Endothelial cell of umbilical vein (primary cell): ENCODE data around the gene EXT2. TPM values are rescaled to one million over a fixed set of nuclear protein-coding genes. Genes with fewer than 3 reads are reported as not detected.

Experiments used
- BruUV-seq: library from RNA; stranded (reverse); fragments of 400-500 nt; replicated peaks from 2 replicates; lab custom pipeline; 2021; lab: Mats Ljungman, UMichigan
- CTCF ChIA-PET: fragments of 300-600, 350-600 bp; sonication (Branson Sonifier 250); formaldehyde crosslinking; loops from one replicate; lab custom pipeline; 2021; ENCODE audit warnings: antibody characterized with exemption, inconsistent platforms; lab: Charles Lee
- POLR2A ChIA-PET: fragments of 300-600, 350-600 bp; sonication (Branson Sonifier 250); formaldehyde crosslinking; loops from one replicate; lab custom pipeline; 2021; ENCODE audit warnings: antibody characterized with exemption, inconsistent platforms; lab: Charles Lee
- DNase-seq: peaks from one replicate; pipeline ENCODE4 v3.0.0-alpha.2; 2011; ENCODE audit warnings: low read depth, low spot score
- FAIRE-seq: peaks from 2 replicates; lab custom pipeline; 2011; peaks lifted over from hg19 to GRCh38; lab: Jason Lieb, UNC
- H2AFZ ChIP-seq: 2 replicates; pipeline ENCODE4 v1.6.0; 2012; ENCODE audit warnings: low read depth, low read length, control low read depth, inconsistent platforms
- H3K27ac ChIP-seq: 2 replicates; pipeline ENCODE4 v1.5.1; 2011; ENCODE audit warnings: low read depth, mild to moderate bottlenecking, control low read depth, low read length, moderate library complexity; ENCODE audit not compliant: insufficient read depth
- H3K27me3 ChIP-seq, 2 experiments: 2 replicates each; pipeline versions ENCODE4 v1.6.0 to v1.6.1; 2011; ENCODE audit warnings: low read length in 2 of 2, mixed read lengths in 1 of 2; ENCODE audit not compliant: control insufficient read depth in 2 of 2, insufficient read depth in 2 of 2
- H3K36me3 ChIP-seq, 2 experiments: 2 replicates in 1 of 2; 3 replicates in 1 of 2; pipeline ENCODE4 v1.5.1; 2011; ENCODE audit warnings: low read length in 2 of 2, mild to moderate bottlenecking in 1 of 2, moderate library complexity in 1 of 2; ENCODE audit not compliant: control insufficient read depth in 2 of 2, insufficient read depth in 2 of 2; ENCODE audit errors: extremely low read depth in 1 of 2
- H3K4me1 ChIP-seq: 3 replicates; pipeline ENCODE4 v1.5.1; 2011; ENCODE audit warnings: mild to moderate bottlenecking, low read length; ENCODE audit not compliant: control insufficient read depth, insufficient read depth; ENCODE audit errors: extremely low read depth
- H3K4me2 ChIP-seq: 2 replicates; pipeline ENCODE4 v1.6.1; 2011; ENCODE audit warnings: low read length, control low read depth, mixed read lengths; ENCODE audit not compliant: insufficient read depth
- H3K4me3 ChIP-seq, 3 experiments: fragments of 200-600 bp in 1 of 3; sonication (generic), shearing (Covaris generic) in 1 of 3; replicated peaks in 1 of 3; 2 replicates each; pipeline ENCODE4 v1.5.1; 2011 to 2016; ENCODE audit warnings: control low read depth in 3 of 3, low read length in 3 of 3, mild to moderate bottlenecking in 2 of 3, inconsistent platforms in 1 of 3, low read depth in 1 of 3, moderate library complexity in 1 of 3; ENCODE audit not compliant: insufficient read depth in 1 of 3
- H3K79me2 ChIP-seq: 2 replicates; pipeline ENCODE4 v1.6.0; 2012; ENCODE audit warnings: low read length, inconsistent platforms; ENCODE audit not compliant: control insufficient read depth, insufficient read depth
- H3K9ac ChIP-seq: replicated peaks from 2 replicates; pipeline ENCODE3; 2011; ENCODE audit warnings: low read length, control low read depth; ENCODE audit not compliant: insufficient read depth; ENCODE audit errors: extremely low read depth
- H3K9me1 ChIP-seq: replicated peaks from 3 replicates; pipeline ENCODE4 v1.6.0; 2011; ENCODE audit warnings: mild to moderate bottlenecking, low read length; ENCODE audit not compliant: control insufficient read depth, insufficient read depth; ENCODE audit errors: extremely low read depth
- H3K9me3 ChIP-seq: replicated peaks from 2 replicates; pipeline ENCODE4 v1.5.1; 2012; ENCODE audit warnings: low read length, inconsistent platforms; ENCODE audit not compliant: control insufficient read depth, insufficient read depth
- H4K20me1 ChIP-seq: replicated peaks from 2 replicates; pipeline ENCODE3; 2011; ENCODE audit warnings: mild to moderate bottlenecking, low read length; ENCODE audit not compliant: control insufficient read depth, insufficient read depth; ENCODE audit errors: extremely low read depth
- EZH2 ChIP-seq: IDR thresholded peaks from 2 replicates; pipeline ENCODE4 v1.6.1; 2012; ENCODE audit warnings: borderline replicate concordance, low read depth, mild to moderate bottlenecking, moderate library complexity, low read length, inconsistent platforms; ENCODE audit not compliant: severe bottlenecking
- FOS ChIP-seq: IDR thresholded peaks from 2 replicates; pipeline ENCODE4 v1.6.1; 2011; ENCODE audit warnings: mild to moderate bottlenecking, low read length, moderate library complexity, borderline replicate concordance; ENCODE audit not compliant: insufficient read depth
- GATA2 ChIP-seq: IDR thresholded peaks from 2 replicates; pipeline ENCODE4 v1.7.0; 2011; ENCODE audit warnings: low read depth, mild to moderate bottlenecking, moderate library complexity, mixed read lengths, low read length; ENCODE audit not compliant: insufficient read length, insufficient read depth
- JUN ChIP-seq: IDR thresholded peaks from 2 replicates; pipeline ENCODE4 v1.6.1; 2011; ENCODE audit warnings: borderline replicate concordance, low read depth; ENCODE audit not compliant: insufficient read length, insufficient read depth
- MYC ChIP-seq: IDR thresholded peaks from one replicate; pipeline ENCODE4 v1.6.1; 2011; ENCODE audit warnings: mild to moderate bottlenecking, low read depth, low read length
- POLR2A ChIP-seq: IDR thresholded peaks from 2 replicates; pipeline ENCODE4 v1.6.1; 2012; ENCODE audit warnings: low read depth, mild to moderate bottlenecking, control low read depth, low read length
- POLR2AphosphoS5 ChIP-seq: IDR thresholded peaks from 2 replicates; pipeline ENCODE4 v1.6.1; 2012; ENCODE audit warnings: low read depth, mild to moderate bottlenecking, control low read depth, low read length, moderate library complexity; ENCODE audit not compliant: insufficient read depth
- dilution Hi-C: fragments of 300-500 bp; cut with MboI; formaldehyde crosslinking; loops from one replicate; pipeline ENCODE4 v1.15.0; 2019; ENCODE audit warnings: low sequenced_read_pairs; ENCODE audit not compliant: extremely low pct_ligation_motif_present
- intact Hi-C: fragments of 100-400 bp; cut with micrococcal nuclease; formaldehyde crosslinking; loops from one replicate; pipeline ENCODE4 v1.10.0; 2022
- polyA plus RNA-seq, 4 experiments: library from polyadenylated mRNA; depleted of rRNA in 3 of 4; stranded (reverse) in 3 of 4; unstranded in 1 of 4; fragments of >200 nt; gene quantifications; 2 replicates each; pipeline versions ENCODE4 v1.2.1 to v1.2.3, GENCODE V29; 2011 to 2012; ENCODE audit warnings: missing spikeins in 1 of 4
- total RNA-seq: library from RNA; stranded (reverse); gene quantifications from 2 replicates; pipeline ENCODE4 v1.2.3, GENCODE V29; 2021
- TF ChIP-seq, protein P1 (sequence below), 2 donors: IDR thresholded peaks; 1 replicate in 1 of 2; 2 replicates in 1 of 2; pipeline ENCODE4 v1.5.1; 2011; ENCODE audit warnings: low read length in 2 of 2, mild to moderate bottlenecking in 2 of 2, moderate library complexity in 2 of 2, control low read depth in 1 of 2, inconsistent platforms in 1 of 2, low read depth in 1 of 2; ENCODE audit not compliant: insufficient read depth in 1 of 2; ENCODE audit errors: extremely low read depth in 1 of 2
- TF ChIP-seq, protein P2 (sequence below): IDR thresholded peaks from 2 replicates; pipeline ENCODE4 v1.6.1; 2011; ENCODE audit not compliant: insufficient read depth, insufficient read length

EXT2 gene
- total and polyA plus RNA-seq, 2 donors (not counting 3 experiments of a cell fraction or from before 2014, with no cell fraction given), result 50.9 to 60.3 TPM

DNA sequence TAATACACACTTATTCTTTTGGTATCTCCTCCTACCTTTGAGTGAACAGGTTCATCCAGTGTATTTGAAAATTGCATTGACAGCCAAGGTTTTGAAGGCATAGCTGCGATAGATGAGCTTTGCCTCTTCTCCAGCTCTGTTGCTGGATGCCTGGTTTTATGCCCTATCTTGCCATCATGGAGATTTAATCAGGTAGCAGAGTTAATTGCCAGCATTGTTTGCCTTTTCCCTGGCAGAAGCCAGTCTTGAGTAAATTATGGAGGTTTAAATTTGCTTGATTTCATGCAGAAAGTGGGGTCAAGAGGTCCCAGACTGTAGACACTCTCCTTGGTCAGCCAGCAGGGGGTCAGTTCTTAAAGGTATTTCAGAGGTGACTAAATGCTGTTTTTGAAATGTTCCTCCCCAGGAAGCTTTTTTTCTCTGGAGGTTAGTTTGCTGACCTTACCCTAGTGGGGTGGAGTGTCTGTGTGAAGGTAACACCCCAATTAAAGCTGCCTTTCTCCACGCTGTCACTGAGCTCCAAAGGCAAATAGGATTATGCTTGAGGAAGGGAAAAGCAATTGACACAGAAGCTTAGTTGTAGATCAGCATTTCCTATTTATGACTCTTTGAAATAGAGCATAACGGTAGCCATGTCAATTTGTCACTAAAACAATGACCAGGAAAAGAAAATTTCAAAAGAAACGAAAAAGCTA, 96.0 kb downstream of the EXT2 start:
- DNase-seq, result no peak
- FAIRE-seq, result no peak
- no peaks in the 10 kb centered on the region for H3K36me3 ChIP-seq
- no peak overlapping the region for H3K9ac ChIP-seq
- no peaks in the 10 kb centered on the region for H3K9me1 ChIP-seq
- BruUV-seq, result no TSS peak
- no peak overlapping the region for H2AFZ ChIP-seq
- dilution Hi-C loops, result no loop called here
- intact Hi-C loops, result no loop called here
- no peak overlapping the region for H3K27ac ChIP-seq
- peaks cover 2% of the 10 kb centered on the region for H3K9me3 ChIP-seq
- no peak overlapping the region for H3K4me3 ChIP-seq
- H3K79me2 ChIP-seq, result no peaks in the 10 kb centered on the region
- H4K20me1 ChIP-seq, result no peaks in the 10 kb centered on the region
- no peak for TF ChIP-seq GATA2
- TF ChIP-seq, protein P1, sequence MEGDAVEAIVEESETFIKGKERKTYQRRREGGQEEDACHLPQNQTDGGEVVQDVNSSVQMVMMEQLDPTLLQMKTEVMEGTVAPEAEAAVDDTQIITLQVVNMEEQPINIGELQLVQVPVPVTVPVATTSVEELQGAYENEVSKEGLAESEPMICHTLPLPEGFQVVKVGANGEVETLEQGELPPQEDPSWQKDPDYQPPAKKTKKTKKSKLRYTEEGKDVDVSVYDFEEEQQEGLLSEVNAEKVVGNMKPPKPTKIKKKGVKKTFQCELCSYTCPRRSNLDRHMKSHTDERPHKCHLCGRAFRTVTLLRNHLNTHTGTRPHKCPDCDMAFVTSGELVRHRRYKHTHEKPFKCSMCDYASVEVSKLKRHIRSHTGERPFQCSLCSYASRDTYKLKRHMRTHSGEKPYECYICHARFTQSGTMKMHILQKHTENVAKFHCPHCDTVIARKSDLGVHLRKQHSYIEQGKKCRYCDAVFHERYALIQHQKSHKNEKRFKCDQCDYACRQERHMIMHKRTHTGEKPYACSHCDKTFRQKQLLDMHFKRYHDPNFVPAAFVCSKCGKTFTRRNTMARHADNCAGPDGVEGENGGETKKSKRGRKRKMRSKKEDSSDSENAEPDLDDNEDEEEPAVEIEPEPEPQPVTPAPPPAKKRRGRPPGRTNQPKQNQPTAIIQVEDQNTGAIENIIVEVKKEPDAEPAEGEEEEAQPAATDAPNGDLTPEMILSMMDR (IDR thresholded peaks at IDR 0.05; ENCODE audit: extremely low read depth in 1 of 2, insufficient read depth in 1 of 2, low read depth in 1 of 2, low read length in 2 of 2), result no peak
- TF ChIP-seq POLR2AphosphoS5, result no peak
- TF ChIP-seq MYC, result no peak
- TF ChIP-seq JUN, result no peak
- no peak for TF ChIP-seq FOS
- TF ChIP-seq POLR2A, result no peak
- TF ChIP-seq, protein P2, sequence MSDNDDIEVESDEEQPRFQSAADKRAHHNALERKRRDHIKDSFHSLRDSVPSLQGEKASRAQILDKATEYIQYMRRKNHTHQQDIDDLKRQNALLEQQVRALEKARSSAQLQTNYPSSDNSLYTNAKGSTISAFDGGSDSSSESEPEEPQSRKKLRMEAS, result no peak
- no peak for TF ChIP-seq EZH2
- H3K27me3 ChIP-seq, result no peaks in the 10 kb centered on the region
- ChIA-PET POLR2A (interaction anchor here (0.6 kb wide), 1 partner anchor 88 kb away, joined by 3 read pairs; no protein-coding TSS in a partner anchor), CTCF (interaction anchor here (1.6 kb wide), 1 partner anchor 28 kb away, joined by 3 read pairs; no protein-coding TSS in a partner anchor)
- H3K4me1 ChIP-seq, result no peaks in the 10 kb centered on the region
- H3K4me2 ChIP-seq, result no peak overlapping the region
